KMS-11 (cell line): ENCODE measurements around the gene SLX9.

Experiments used
- H2AFZ ChIP-seq: fragments of 200-600 bp; sonication (generic); 2 replicates; pipeline ENCODE4 v1.6.1; 2016; ENCODE audit warnings: antibody characterized with exemption, mixed run types, low read depth
- H3K27ac ChIP-seq: fragments of 200-600 bp; sonication (generic); 2 replicates; pipeline ENCODE4 v1.6.1; 2016; ENCODE audit warnings: mild to moderate bottlenecking, mixed run types
- H3K27me3 ChIP-seq: fragments of 200-600 bp; sonication (generic); 2 replicates; pipeline ENCODE4 v1.6.1; 2017; ENCODE audit warnings: mild to moderate bottlenecking, low read depth, mixed run types, moderate library complexity; ENCODE audit not compliant: insufficient read depth
- H3K36me3 ChIP-seq: fragments of 200-600 bp; sonication (generic); 2 replicates; pipeline ENCODE4 v1.6.1; 2017; ENCODE audit warnings: mild to moderate bottlenecking, mixed run types; ENCODE audit not compliant: insufficient read depth
- H3K4me1 ChIP-seq: fragments of 200-600 bp; sonication (generic); 2 replicates; pipeline ENCODE4 v1.6.1; 2016; ENCODE audit warnings: mild to moderate bottlenecking, low read depth, mixed run types; ENCODE audit not compliant: poor library complexity, severe bottlenecking
- H3K4me2 ChIP-seq: fragments of 200-600 bp; sonication (generic); 2 replicates; pipeline ENCODE4 v1.7.0; 2016; ENCODE audit warnings: mild to moderate bottlenecking, mixed run types
- H3K4me3 ChIP-seq: fragments of 200-600 bp; sonication (generic); IDR thresholded peaks from 2 replicates; pipeline ENCODE4 v1.6.1; 2017; ENCODE audit warnings: low read depth, low read length, mixed read lengths; ENCODE audit not compliant: insufficient read depth
- H3K79me2 ChIP-seq: fragments of 200-600 bp; sonication (generic); 2 replicates; pipeline ENCODE4 v1.6.1; 2016; ENCODE audit warnings: low read depth, mixed run types; ENCODE audit not compliant: insufficient read depth
- H3K9ac ChIP-seq: fragments of 200-600 bp; sonication (generic); 2 replicates; pipeline ENCODE4 v1.6.1; 2016; ENCODE audit warnings: mild to moderate bottlenecking, mixed run types
- H4K20me1 ChIP-seq: fragments of 200-600 bp; sonication (generic); 2 replicates; pipeline ENCODE4 v1.6.1; 2016; ENCODE audit warnings: mild to moderate bottlenecking, mixed run types; ENCODE audit not compliant: insufficient read depth
- TF ChIP-seq, protein P1 (sequence below): fragments of 200-600 bp; sonication (generic); conservative IDR thresholded peaks from 2 replicates; pipeline ENCODE4 v1.6.1; 2017; ENCODE audit warnings: low read depth, mild to moderate bottlenecking, antibody characterized with exemption, low read length, moderate library complexity, mixed read lengths

Gene SLX9

DNA sequence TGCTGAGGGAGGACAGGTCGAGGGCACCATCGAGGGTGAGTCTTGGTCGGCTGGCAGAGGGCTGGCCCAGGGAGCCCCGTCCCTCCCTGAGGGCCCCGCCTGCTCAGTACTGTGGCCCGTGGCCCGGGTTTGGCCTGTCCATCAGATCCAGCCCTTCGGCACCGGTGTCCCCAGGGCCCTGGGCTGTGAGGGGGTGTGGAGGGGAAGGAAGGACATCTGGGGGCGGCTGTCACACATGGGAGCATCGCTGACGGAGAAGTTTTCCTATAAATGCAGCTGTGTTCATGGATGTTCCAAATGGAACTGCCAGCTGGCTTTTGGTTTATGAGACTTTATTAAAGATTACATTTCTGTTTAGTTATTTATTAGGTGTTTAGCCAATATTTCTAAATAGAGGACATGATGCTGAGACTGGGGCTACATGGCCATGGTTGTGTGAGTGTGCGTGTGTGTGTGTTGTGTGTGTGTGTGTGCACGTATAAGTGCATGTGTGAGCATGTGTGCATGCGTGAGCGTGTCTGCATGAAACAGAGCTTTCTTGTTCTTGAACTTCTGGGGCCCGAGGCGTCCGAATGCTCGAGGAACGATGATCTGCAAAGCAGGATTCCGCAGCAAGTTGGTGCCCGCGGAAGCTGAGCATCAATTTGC, 54.3 kb downstream of the SLX9 start:
- Histone ChIP-seq H3K36me3 (no peaks in the 10 kb centered on the region), H3K4me3 (no peak overlapping the region), H3K79me2 (no peaks in the 10 kb centered on the region), H3K27me3 (peaks cover 40% of the 10 kb centered on the region), H4K20me1 (no peaks in the 10 kb centered on the region), H3K4me2 (no peak overlapping the region), H3K4me1 (no peaks in the 10 kb centered on the region), H3K9ac (no peak overlapping the region), H3K27ac (no peak overlapping the region), H2AFZ (no peak overlapping the region)
- TF ChIP-seq, protein P1, sequence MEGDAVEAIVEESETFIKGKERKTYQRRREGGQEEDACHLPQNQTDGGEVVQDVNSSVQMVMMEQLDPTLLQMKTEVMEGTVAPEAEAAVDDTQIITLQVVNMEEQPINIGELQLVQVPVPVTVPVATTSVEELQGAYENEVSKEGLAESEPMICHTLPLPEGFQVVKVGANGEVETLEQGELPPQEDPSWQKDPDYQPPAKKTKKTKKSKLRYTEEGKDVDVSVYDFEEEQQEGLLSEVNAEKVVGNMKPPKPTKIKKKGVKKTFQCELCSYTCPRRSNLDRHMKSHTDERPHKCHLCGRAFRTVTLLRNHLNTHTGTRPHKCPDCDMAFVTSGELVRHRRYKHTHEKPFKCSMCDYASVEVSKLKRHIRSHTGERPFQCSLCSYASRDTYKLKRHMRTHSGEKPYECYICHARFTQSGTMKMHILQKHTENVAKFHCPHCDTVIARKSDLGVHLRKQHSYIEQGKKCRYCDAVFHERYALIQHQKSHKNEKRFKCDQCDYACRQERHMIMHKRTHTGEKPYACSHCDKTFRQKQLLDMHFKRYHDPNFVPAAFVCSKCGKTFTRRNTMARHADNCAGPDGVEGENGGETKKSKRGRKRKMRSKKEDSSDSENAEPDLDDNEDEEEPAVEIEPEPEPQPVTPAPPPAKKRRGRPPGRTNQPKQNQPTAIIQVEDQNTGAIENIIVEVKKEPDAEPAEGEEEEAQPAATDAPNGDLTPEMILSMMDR: no peak

DNA sequence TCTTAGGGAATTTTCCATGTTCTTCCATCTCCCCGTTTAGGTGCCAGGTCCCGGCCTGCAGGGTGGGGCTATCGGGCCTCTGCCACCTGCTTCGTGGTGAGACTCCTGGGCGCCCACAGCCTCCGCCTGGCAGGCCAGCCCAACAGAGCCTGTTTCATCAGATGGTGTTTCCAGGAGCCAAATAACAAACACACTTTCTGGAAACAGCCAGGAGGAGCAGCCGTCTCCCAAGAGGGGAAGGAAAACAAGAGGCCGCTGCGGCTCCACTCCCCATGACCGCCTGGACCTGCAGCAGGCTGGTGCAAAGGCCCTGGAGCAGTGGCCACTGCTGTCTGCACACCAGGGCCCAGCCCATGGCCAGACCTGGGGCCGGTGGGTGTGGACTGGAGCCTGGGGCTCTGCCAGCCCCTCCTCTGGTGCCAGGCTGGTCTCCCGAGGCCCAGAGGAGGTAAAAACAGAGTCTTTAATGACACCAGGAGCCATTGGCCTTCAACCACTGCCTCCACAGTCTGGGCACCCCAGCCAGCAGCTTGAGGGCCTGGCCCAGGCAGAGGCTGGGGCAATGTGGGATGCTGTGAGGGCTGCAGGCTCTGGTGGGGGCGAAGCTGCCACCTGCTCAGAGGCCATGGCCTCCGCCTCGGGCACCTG, 55.0 kb downstream of the SLX9 start:
- Histone ChIP-seq H3K4me2 (no peak overlapping the region), H3K79me2 (no peaks in the 10 kb centered on the region), H3K36me3 (no peaks in the 10 kb centered on the region), H3K4me3 (no peak overlapping the region), H3K27me3 (peaks cover 46% of the 10 kb centered on the region), H2AFZ (no peak overlapping the region), H3K9ac (no peak overlapping the region), H3K4me1 (no peaks in the 10 kb centered on the region), H3K27ac (no peak overlapping the region), H4K20me1 (no peaks in the 10 kb centered on the region)
- TF ChIP-seq, protein P1: no peak

DNA sequence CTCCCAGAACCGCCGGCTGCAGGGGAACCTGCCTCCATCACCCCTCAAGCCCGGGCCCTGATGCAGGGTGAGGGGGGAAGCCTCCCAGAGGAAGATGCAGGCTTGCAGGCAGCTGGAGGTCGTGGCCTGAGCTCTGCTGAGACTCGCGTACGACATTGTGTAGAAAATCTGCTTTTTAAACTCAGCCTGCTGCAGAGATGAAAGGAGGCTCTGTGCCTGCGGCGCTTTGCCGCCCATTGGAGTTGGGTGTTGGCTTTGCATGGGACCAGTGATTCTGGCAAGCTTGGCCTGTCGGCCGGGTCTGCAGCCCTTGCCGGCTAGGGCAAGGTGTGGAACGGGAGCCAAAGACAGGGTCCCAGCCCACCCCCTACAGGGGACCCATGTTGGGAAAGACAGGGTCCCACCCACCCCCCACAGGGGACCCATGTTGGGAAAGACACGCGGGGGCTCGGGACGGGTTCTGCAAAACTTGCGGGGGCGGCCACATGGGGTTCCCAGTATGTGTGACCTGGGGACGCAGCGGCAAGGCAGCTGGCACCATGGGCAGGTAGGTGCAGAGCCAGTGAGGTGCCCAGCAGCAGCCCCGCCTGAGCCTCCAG, 55.6 kb downstream of the SLX9 start:
- Histone ChIP-seq H2AFZ (no peak overlapping the region), H4K20me1 (no peaks in the 10 kb centered on the region), H3K79me2 (no peaks in the 10 kb centered on the region), H3K4me1 (no peaks in the 10 kb centered on the region), H3K4me2 (no peak overlapping the region), H3K36me3 (no peaks in the 10 kb centered on the region), H3K9ac (no peak overlapping the region), H3K4me3 (no peak overlapping the region), H3K27me3 (peaks cover 52% of the 10 kb centered on the region), H3K27ac (no peak overlapping the region)
- TF ChIP-seq, protein P1: no peak

DNA sequence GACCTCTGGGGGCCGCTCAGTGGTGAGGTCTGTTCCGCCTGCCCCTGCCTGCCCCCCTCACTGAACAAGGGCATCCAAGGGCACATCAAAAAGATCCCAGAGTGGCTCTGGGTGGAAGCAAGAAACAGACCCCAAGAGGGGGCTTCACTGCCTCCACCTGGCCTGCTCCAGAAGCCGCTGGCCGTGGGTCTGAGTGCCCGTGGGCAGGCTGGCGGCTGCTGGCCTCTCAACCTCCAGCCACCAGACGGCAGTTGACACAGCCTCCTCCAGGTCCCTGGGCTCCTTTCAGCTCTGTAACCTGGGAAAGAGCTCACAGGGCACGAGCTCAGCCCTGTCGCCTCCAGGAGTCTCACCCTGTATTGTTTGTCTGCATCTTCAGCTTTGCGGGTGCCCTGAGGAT, 56.3 kb downstream of the SLX9 start:
- Histone ChIP-seq H3K4me2 (no peak overlapping the region), H3K9ac (no peak overlapping the region), H3K79me2 (no peaks in the 10 kb centered on the region), H3K27ac (no peak overlapping the region), H3K4me1 (no peaks in the 10 kb centered on the region), H4K20me1 (no peaks in the 10 kb centered on the region), H3K4me3 (no peak overlapping the region), H3K36me3 (no peaks in the 10 kb centered on the region), H2AFZ (no peak overlapping the region), H3K27me3 (peaks cover 59% of the 10 kb centered on the region)
- TF ChIP-seq, protein P1: no peak
